Activated T-cell treated with anti-CD3 and anti-CD28 coated beads, Interleukin-2, amount 50 U/mL, for 1 hour (primary cell): Measurements from ENCODE around the gene CDH4.

ENCODE experiments used
- DNase-seq: peaks from one replicate; pipeline ENCODE4 v3.0.0-alpha.2; 2020

CDH4 gene

GRCh38 chr20:61897401-61898295 is 645.6 kb downstream of the CDH4 start:
- DNase-seq: no peak

GRCh38 chr20:61898405-61898804 is 646.3 kb downstream of the CDH4 start:
- no peak for DNase-seq

- DNase-seq: no peak
Observed at GRCh38 chr20:61900011-61900944, 648.2 kb downstream of the CDH4 start.

- DNase-seq: no peak
Observed at GRCh38 chr20:61900945-61901293, 648.9 kb downstream of the CDH4 start.

- no peak for DNase-seq
Observed at GRCh38 chr20:61901392-61902220, 649.5 kb downstream of the CDH4 start.

GRCh38 chr20:61902221-61902869 is 650.3 kb downstream of the CDH4 start:
- no peak for DNase-seq

- no peak for DNase-seq
Observed at GRCh38 chr20:61903575-61904340, 651.7 kb downstream of the CDH4 start.

- DNase-seq: no peak
Observed at GRCh38 chr20:61904456-61904855, 652.4 kb downstream of the CDH4 start.

- DNase-seq: no peak
Observed at GRCh38 chr20:61905781-61906523, 653.9 kb downstream of the CDH4 start.

- no peak for DNase-seq
Observed at GRCh38 chr20:61907081-61907891, 655.2 kb downstream of the CDH4 start.

GRCh38 chr20:61908057-61909026 is 656.3 kb downstream of the CDH4 start:
- no peak for DNase-seq

- no peak for DNase-seq
Observed at GRCh38 chr20:61909028-61909427, 657.0 kb downstream of the CDH4 start.

GRCh38 chr20:61909821-61910220 is 657.8 kb downstream of the CDH4 start:
- DNase-seq: no peak

- no peak for DNase-seq
Observed at GRCh38 chr20:61911824-61912223, 659.8 kb downstream of the CDH4 start.

- no peak for DNase-seq
Observed at GRCh38 chr20:61912665-61913422, 660.8 kb downstream of the CDH4 start.

- DNase-seq: no peak
Observed at GRCh38 chr20:61913423-61914225, 661.6 kb downstream of the CDH4 start.

GRCh38 chr20:61915101-61915500 is 663.0 kb downstream of the CDH4 start:
- DNase-seq: no peak
